Activated T-cell treated with anti-CD3 and anti-CD28 coated beads, Interleukin-2, amount 50 U/mL, for 48 hours (primary cell): ENCODE data around the gene AMIGO3.
"Not testable (repeated sequence)": the region's sequence is repeated elsewhere in the genome, so short reads cannot be mapped to it uniquely, and the experiment has no call there.

ENCODE experiments used
- DNase-seq, 2 experiments: peaks; one replicate each; pipeline ENCODE4 v3.0.0-alpha.2; 2020

The AMIGO3 gene

GRCh38 chr3:49686769-49687423, 32.6 kb downstream of the AMIGO3 start:
- DNase-seq = peak; percentile 67 to 72

- peak; percentile 50 to 61 for DNase-seq
Measured at GRCh38 chr3:49686346-49686745, 33.1 kb downstream of the AMIGO3 start.

GRCh38 chr3:49685846-49686245, 33.6 kb downstream of the AMIGO3 start:
- DNase-seq = not testable (repeated sequence)

GRCh38 chr3:49685103-49685502, 34.4 kb downstream of the AMIGO3 start:
- not testable (repeated sequence) for DNase-seq

GRCh38 chr3:49684453-49684852, 35.0 kb downstream of the AMIGO3 start:
- DNase-seq = not testable (repeated sequence)

GRCh38 chr3:49683162-49683561, 36.3 kb downstream of the AMIGO3 start:
- DNase-seq = no peak

GRCh38 chr3:49681543-49681942, 37.9 kb downstream of the AMIGO3 start:
- no peak for DNase-seq

GRCh38 chr3:49681232-49681522, 38.3 kb downstream of the AMIGO3 start:
- no peak for DNase-seq

GRCh38 chr3:49680493-49681231, 38.8 kb downstream of the AMIGO3 start:
- DNase-seq = no peak

GRCh38 chr3:49675912-49676311, 43.6 kb downstream of the AMIGO3 start:
- no peak for DNase-seq

GRCh38 chr3:49674497-49674983, 44.9 kb downstream of the AMIGO3 start:
- DNase-seq = no peak

- peak; percentile 99 for DNase-seq
Measured at GRCh38 chr3:49673715-49674496, 45.6 kb downstream of the AMIGO3 start, which contains the start of gene APEH. APEH (plus strand) TSS chr3:49674351; CDS start chr3:49674402, 51 bp downstream.

- DNase-seq = no peak
Measured at GRCh38 chr3:49673121-49673714, 46.3 kb downstream of the AMIGO3 start.

GRCh38 chr3:49671291-49672288, 47.9 kb downstream of the AMIGO3 start:
- DNase-seq = peak; percentile 80 to 86

GRCh38 chr3:49670940-49671290, 48.6 kb downstream of the AMIGO3 start:
- no peak for DNase-seq

- DNase-seq = no peak
Measured at GRCh38 chr3:49669352-49669751, 50.1 kb downstream of the AMIGO3 start.

- DNase-seq = no peak
Measured at GRCh38 chr3:49668861-49669260, 50.6 kb downstream of the AMIGO3 start.

GRCh38 chr3:49668414-49668797, 51.1 kb downstream of the AMIGO3 start:
- no peak for DNase-seq

- no peak for DNase-seq
Measured at GRCh38 chr3:49667701-49668413, 51.6 kb downstream of the AMIGO3 start.
